KBM-7 (cell line): ENCODE measurements around the gene TSPO.
"Not testable (repeated sequence)": the region's sequence is repeated elsewhere in the genome, so short reads cannot be mapped to it uniquely, and the experiment has no call there.

ENCODE experiments used
- DNase-seq: peaks from one replicate; pipeline ENCODE4 v3.0.0-alpha.2; 2015
- in situ Hi-C: fragments of 300-500 bp; cut with MboI; formaldehyde crosslinking; loops from 2 replicates; pipeline ENCODE4 v1.14.3; 2020; ENCODE audit warnings: low sequenced_read_pairs, low pct_unique_long_range_greater_than_20kb, mixed read lengths

Gene TSPO

DNA sequence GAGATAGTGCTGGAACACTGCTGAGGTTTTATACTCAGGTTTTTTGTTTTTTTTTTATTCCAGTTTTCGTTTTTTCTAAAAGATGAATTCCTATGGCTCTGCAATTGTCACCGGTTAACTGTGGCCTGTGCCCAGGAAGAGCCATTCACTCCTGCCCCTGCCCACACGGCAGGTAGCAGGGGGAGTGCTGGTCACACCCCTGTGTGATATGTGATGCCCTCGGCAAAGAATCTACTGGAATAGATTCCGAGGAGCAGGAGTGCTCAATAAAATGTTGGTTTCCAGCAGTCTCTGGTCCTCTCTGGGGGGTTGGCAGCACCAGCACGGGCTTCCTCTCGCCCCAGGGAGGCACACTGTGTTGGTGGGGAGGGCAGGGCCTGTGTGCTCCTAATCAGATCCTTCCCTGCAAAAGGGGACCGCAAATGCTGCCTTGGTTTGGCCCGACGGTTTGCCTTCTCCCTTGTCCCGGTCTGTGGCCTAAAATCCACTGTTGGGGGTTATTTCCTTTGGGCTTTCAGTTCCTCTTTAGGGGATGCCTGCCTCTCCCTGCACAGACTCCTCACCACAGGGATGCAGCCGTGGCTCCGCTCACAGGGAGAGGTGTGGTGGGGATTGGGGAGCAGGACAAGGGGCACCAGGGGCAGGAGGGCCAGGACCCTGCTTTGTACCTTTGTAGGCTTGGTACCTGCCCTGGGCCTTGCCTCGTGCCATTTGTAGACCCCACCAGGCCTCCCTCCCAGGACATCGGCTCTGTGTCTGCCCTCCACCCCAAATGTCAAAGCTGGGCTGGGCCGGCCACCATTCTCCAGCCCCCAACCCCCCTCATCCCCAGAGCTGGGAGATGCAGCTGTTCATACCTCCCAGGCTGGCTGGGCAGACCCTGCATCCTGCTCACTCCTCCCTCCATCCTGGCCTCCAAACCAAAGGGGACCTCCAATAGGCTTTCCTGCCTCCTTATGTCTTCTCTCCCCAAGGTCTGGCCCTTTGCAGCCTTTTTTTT, 21.6 kb upstream of the TSPO start:
- in situ Hi-C loops, result no loop called here
- peak; percentile 84 for DNase-seq

DNA sequence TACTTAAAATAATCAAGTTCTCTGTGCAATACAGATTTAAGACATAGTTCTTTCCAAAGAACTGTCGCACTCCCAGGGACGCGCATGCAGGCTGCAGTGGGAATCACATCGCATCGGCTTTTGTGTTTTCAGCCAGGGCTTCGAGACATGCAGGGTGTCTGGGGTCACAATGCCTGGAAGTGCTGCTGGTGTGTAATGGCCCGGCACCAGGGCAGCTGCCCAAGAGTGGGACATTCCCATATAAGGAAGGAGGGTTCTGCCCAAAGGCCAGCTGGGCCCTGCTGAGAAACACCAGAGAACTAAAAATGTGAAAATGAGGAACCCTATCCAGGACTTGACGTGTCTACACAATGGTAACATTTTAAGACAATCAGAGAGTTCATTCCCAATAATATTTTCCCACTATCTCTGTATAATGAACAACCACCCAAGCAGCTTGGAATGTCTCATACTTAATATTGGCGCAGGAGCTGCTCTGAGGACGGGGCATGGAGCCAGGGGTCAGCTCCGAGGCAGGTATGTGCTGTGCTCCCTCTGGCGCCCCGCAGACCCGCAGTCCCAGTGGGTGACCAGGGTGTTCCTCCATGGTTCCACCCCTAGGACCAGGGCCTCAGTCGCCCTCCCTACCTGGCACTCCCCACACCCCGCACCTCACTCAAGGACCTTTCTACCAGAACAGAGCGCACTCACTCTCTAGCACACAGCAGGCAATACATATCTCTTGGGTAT, 19.4 kb upstream of the TSPO start:
- DNase-seq, result no peak
- in situ Hi-C loops, result no loop called here

DNA sequence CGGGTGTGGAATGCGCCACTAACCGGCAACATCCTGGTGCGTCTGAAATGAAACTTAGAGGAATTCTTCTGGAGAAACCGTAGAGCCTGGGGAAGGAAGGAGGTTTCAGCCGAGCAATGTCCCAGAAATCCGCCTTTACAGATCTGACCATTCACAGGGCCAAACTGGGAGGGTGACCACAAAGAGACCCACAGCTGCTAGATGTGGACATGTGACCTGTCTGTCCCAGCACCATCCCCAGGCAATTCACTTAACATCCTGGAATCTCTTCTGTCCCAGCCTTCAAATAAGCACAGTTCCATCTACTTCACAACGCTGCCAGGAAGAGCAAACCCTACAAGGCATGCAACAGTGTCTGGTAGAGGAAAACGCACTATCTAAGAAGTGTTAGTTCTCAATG, 18.0 kb upstream of the TSPO start:
- DNase-seq, result no peak
- in situ Hi-C loops, result no loop called here

DNA sequence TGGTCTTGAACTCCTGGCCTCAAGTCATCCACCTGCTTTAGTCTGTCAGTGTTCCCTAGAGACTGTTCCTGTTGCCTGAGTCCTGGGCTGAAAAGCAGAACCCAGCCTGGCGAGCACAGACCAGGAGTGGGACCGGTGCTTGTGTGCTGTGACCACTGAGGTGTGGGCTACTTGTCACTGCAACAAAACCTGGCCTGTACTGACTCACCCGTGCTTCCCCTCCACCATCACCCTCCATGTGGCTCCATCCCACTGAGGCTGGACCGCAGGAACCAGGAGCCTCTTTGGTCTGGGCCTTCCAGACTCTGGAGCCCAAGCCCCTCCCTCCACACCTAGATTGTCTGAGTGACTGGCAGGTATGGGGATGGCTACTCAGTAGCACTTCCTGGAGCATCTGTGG, 16.8 kb upstream of the TSPO start:
- in situ Hi-C loops, result no loop called here
- no peak for DNase-seq

DNA sequence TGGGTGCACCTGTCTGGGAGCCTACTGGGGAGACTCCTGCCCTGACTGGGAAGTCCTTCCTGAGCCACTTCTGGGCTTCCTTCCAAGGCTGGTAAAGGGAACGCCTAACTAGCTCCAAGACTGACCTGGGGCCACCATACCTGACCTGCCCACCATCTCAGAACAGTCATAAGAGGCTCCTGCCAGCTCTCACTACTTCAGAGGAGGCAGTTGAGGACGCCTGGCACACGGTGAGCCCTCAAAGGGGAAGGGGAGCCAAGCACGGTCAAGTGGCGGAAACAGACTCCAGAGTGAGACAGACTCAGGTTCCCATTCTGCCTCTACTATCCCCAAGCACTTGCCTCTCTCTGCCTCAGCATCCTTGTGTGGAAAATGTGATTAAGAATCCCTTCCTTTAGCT, 15.8 kb upstream of the TSPO start:
- DNase-seq, result no peak
- in situ Hi-C loops, result no loop called here

DNA sequence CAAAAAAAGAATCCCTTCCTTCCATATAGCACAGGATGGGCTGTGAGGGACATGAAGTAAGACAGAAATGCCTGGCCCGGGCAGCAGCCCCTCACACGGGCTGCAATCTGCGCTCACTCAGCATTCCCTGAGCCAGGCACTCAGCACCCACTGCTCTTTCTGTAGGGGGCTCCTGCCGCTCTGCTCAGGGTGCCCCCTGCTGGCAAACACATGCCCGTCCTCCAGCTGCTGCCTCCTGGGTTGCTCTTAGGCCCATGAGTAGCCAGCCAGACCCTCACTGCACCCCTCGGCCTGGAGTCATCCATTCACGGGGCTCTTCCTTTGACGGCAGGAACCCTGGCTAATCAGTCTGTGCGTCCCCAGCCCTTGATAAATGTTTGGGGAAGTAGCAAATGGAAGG, 15.1 kb upstream of the TSPO start:
- DNase-seq, result peak; percentile 69

DNA sequence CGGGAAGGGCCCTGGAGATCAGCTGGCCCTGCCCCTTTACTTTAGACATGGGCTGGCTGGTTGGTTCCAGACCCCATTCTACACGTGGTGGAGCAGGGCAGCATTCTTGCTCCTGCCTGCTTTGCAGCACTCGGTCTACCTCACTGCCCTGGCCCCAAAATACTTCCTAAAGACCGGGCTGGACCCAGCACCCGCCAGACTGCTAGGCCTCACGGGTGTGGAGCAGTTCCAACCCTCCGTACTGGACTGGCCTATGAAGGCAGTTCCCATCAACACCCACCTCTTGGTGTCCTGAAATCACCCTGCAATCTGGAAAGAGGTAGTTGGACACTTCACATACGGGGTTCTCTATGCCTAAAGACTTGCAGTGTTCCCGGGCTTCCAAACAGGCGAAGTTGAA, 14.6 kb upstream of the TSPO start:
- in situ Hi-C loops, result no loop called here
- DNase-seq, result no peak

More for the DNA sequence above, 15.1 kb upstream of the TSPO start:
- in situ Hi-C loops, result no loop called here

DNA sequence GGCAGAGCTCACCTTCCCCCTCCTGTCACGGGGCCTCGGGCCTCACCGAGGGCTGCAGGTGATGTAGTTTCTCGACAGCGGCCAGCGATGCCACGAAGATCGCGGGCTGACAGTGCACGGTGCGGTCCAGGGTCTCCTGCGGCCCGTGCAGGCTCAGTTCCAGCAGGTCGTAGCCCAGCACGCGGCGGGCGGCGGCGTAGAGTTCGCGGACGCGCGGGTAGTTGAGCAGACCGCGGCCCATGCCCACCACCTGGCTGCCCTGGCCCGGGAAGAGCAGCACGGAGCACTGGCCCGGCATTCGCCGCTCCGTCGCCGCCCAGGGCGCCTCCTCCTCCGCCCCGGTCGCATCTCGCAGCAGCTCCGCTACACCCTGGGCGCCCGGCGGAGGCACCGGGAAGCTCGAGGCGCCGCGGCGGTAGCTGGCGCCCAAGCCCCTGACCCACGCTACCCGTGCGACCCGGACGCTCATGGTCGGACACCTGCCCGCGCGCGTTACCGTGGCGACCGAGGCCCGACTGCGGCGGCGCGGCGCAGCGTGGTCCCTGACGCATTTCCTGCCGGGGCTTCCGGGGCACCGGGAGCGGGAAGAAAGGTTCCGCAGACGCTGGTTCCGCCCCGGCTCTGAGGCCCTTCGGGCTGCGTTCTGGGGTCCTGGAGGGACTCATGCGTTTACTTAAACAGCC, 8.3 kb upstream of the TSPO start, which contains the start of gene MCAT:
Gene MCAT, minus strand, starts transcription at position 519 of the 683 bp plus-strand sequence. Its CDS starts 50 bp downstream, at position 469.
- in situ Hi-C loops, result no loop called here

DNA sequence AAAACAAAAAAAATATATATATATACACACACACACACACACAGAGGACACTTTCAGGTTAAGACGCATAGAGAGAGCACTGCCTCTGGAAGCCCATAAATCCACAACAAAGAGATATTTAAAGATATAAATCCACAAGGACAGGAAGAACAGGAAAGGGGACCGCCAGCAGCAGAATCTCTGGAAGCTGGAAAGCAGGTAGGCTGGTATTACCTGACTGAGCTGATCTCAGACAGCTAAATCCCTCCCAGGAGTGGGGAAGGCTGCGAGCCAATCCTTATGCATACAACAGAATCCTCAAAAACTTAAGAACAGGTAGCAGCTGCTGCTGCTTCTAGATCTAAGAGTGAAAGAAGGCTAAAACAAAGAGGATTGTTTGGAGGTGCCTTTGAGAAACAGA, 6.4 kb upstream of the TSPO start:
- in situ Hi-C loops, result no loop called here
- DNase-seq, result no peak

More for the DNA sequence above, 8.3 kb upstream of the TSPO start, which contains the start of gene MCAT:
- DNase-seq, result peak; percentile 82

DNA sequence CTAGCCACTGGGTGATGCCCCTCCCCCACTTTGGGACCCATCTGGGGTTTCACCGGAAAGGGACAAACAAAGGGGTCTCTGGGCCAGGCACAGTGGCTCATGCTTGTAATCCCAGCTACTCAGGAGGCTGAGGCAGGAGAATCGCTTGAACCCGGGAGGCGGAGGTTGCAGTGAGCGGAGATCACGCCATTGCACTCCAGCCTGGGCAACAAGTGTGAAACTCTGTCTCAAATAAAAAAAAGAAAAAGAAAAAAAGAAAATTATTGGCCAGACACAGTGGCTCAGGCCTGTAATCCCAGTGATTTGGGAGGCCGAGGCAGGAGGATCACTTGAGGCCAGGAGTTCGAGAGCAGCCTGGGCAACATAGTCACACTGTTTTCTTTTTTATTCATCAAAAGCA, 6.0 kb upstream of the TSPO start:
- DNase-seq, in situ Hi-C loops: not testable (repeated sequence)

DNA sequence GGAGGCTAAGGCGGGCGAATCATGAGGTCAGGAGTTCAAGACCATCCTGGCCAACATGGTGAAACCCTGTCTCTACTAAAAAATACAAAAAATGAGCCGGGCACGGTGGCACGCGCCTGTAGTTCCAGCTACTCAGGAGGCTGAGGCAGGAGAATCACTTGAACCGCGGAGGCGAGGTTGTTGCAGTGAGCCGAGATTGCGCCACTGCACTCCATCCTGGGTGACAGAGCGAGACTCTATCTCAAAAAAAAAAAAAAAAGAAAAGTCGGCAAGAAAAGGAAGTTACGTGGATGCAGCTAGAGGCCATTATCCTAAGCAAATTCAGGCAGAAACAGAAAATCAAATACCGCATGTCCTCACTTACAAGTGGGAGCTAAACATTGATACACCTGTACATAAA, 5.0 kb upstream of the TSPO start:
- DNase-seq, in situ Hi-C loops: not testable (repeated sequence)

DNA sequence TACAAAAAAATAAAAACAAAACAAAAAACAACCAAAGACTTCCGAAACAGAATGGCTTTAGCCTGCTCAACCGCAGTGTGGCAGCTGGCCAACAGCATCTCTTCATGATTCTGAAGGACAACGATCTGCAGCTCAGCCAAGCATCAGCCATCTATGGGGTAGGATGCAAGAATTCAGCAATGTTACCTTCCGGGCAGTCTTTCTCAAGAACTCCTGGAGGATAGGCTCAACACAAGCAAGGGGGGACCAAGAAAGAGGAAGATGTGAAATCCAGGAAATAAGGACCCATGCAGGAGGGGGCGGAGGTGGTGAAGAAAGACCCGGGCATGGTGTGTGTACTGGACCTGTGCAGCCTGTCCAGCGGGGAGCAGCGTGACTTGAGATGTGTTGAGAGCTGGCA, 3.5 kb upstream of the TSPO start:
- DNase-seq, result peak; percentile 69
- in situ Hi-C loops, result no loop called here

DNA sequence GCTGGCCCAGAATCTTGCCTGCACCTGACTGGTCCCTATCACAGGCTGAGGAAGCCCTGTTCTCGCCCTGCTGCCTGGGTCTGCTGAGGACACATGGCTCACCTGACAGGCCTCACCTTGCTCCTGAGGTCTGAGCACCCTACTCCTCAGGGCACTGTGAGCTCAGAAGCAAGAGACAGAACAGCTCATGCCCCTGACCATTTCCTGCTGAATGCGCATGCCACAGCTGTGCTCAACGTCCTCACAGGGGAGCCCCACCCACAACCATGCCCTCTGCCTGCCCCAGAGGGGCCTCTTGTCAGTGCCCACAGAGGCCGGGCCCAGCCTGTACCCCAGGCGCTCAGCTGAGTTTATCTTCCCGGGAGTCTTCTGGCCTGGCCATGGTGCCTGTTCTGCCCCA, 2.8 kb upstream of the TSPO start:
- in situ Hi-C loops, result no loop called here
- DNase-seq, result no peak

DNA sequence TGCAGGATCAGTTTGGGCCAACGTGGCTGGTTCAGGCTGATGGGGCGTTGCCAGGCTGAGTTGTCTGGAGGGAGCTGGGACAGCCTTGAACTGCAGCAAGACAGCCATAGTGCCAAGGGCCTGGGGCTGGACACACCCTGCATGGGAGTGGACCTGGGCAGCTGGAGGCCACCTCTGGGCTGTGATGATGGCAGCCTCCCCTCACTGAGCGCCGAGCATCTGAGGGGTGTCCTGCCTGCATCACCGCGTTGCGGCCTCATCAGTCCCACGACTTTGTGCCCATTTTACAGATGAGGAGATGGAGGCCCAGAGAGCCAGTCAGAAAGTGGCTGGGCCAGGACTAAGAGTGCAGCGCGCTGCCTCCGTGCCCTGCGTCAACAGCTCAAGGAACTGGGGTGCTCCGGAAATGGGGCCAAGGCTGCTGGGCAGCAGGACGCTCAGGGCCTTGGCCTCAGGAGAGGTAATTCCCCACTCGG, 590 bp upstream of the TSPO start:
- no peak for DNase-seq
- in situ Hi-C loops, result no loop called here

DNA sequence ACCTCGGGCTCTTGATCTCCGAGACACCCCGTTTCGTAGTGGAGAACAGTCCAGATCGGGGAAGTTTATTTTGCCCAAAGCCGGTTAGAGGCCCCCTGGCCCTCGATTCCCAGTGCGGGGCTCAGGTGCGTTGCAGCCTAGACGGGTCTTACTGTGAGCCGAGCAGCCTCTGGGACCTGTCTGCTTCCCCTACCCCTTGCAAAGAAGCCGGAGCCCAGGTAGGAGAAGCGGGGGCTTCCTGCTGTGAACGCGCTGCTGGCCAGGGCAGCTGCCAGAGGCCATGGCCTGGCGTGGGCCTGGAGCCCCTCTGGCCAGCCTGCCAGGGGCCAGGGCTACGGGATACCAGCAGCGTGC, 621 bp downstream of the TSPO start:
- in situ Hi-C loops, result no loop called here
- DNase-seq, result peak; percentile 32

DNA sequence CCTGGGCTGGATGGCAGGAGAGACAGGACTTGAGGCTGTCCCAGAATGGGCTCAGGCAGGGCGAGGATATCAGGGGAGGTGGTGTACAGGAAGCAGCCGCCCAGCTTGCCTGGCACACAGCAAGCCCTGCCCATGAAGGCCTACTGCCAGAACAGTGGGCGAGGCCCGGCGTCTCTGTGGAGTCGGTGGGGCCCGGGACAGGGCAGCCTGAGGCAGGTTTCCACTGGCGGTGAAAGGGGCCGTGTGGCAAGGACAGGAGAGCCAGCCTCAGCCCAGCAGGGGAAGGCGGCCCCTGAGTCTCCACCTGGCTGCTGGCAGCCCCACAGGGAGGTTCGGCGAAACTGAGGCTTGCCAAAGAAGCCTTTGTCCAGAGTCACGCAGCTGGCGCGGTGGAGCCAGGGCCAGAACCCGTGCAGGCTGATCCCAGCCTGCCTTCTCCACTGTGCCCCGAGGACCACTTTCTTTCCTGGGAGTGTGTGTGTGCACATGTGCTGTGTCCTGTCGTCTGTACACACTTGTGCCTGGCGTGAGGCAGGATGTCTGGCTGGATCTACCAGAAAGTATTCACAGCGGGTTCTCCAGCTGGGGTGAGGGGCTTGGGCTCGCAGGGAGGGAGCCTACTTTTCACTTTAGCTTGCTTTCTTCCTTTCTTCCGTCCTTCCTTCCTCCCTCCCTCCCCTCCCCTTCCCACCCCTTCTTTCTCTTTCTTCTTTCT, 1.2 kb downstream of the TSPO start:
- in situ Hi-C loops, result no loop called here
- DNase-seq, result peak; percentile 38

DNA sequence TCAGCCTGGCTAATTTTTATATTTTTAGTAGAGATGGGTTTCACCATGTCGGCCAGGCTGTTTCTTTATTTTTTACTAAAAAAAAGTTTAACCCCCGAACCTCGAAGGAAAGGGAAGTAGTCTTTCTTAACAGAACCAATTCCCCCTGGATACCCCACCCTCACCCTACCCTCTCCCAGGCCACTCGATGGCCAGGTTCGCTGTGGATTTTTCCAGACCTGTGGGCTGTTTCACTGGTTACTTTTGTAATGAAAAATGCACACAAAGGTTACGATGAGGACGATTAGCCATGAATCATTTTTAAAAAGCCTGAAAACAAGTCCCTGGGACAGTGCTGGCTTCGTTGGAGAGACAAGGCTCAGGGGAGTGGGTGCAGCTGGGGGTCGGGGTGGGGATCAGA, 2.5 kb downstream of the TSPO start:
- DNase-seq, result no peak

DNA sequence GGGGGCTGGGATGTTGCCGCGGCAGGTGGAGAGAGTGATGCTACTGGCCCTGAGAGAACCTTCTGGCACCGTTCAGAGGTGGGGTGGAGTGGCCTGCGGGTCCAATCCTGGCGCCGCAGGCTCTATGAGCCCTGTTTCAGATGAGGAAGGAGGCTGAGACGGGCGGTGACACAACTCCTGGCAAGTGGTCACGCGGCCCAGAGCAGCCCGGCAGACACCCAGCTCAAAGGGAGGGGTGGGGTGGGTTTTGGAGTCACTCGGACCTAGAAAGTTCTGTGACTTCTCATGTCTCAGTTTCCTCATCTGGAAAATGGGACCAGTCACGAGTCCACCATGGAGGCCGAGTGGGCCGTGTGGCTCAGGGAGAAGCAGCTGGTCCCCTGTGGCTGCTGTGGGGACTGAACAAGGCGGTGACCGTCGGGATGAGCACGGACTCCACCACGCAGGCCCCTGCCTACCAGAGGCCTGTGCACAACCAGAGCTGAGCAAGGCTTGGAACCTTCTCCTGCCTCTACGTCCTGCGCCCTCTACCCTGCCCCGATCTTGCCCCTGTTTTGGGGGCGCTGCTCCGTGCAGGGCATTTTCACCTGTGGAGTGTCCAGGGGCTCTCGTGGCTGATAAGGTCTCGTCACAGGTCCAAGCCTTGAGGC, 3.7 kb downstream of the TSPO start:
- in situ Hi-C loops, result no loop called here
- no peak for DNase-seq

More for the DNA sequence above, 2.5 kb downstream of the TSPO start:
- in situ Hi-C loops, result no loop called here
